Neutrophil (primary cell): ENCODE measurements around the gene NFYA.

ENCODE experiments used
- H3K27ac ChIP-seq: fragments of 200-600 bp; sonication (generic); 2 replicates; pipeline ENCODE4 v1.5.1; 2016; ENCODE audit warnings: mild to moderate bottlenecking, moderate library complexity
- H3K27me3 ChIP-seq: fragments of 200-600 bp; sonication (generic); 2 replicates; pipeline ENCODE4 v1.6.0; 2016; ENCODE audit warnings: mild to moderate bottlenecking
- H3K36me3 ChIP-seq: fragments of 200-600 bp; sonication (generic); 2 replicates; pipeline ENCODE4 v1.5.1; 2017
- H3K4me1 ChIP-seq, 2 experiments: fragments of 200-600 bp in 1 of 2; sonication (generic) in 1 of 2; 1 replicate in 1 of 2; 2 replicates in 1 of 2; pipeline versions ENCODE4 v1.5.1 to v1.6.1; 2013 to 2016; ENCODE audit warnings: low read depth in 1 of 2, low read length in 1 of 2, mild to moderate bottlenecking in 1 of 2, moderate library complexity in 1 of 2; ENCODE audit not compliant: control insufficient read depth in 1 of 2, insufficient read depth in 1 of 2
- H3K4me3 ChIP-seq, 2 experiments: fragments of 200-600 bp in 1 of 2; sonication (generic) in 1 of 2; 1 replicate in 1 of 2; 2 replicates in 1 of 2; pipeline ENCODE4 v1.5.1; 2013 to 2016; ENCODE audit warnings: low read depth in 1 of 2, low read length in 1 of 2, mild to moderate bottlenecking in 1 of 2, moderate library complexity in 1 of 2
- H3K9me3 ChIP-seq: fragments of 200-600 bp; sonication (generic); 2 replicates; pipeline ENCODE4 v1.5.1; 2016
- CTCF ChIP-seq: fragments of 200-600 bp; sonication (generic); IDR thresholded peaks from 2 replicates; pipeline ENCODE4 v1.5.1; 2016; ENCODE audit warnings: antibody characterized with exemption

Gene NFYA

GRCh38 chr6:41037107-41037900 lies 35.5 kb upstream of the NFYA start:
- no peak overlapping the region for H3K4me3 ChIP-seq
- no peak for TF ChIP-seq CTCF
- H3K9me3 ChIP-seq, result no peaks in the 10 kb centered on the region
- H3K4me1 ChIP-seq, result no peaks in the 10 kb centered on the region
- no peaks in the 10 kb centered on the region for H3K27me3 ChIP-seq
- H3K27ac ChIP-seq, result no peak overlapping the region
- H3K36me3 ChIP-seq, result no peaks in the 10 kb centered on the region

- Histone ChIP-seq H3K27ac (no peak overlapping the region), H3K36me3 (no peaks in the 10 kb centered on the region), H3K4me3 (no peak overlapping the region), H3K9me3 (no peaks in the 10 kb centered on the region), H3K27me3 (no peaks in the 10 kb centered on the region), H3K4me1 (no peaks in the 10 kb centered on the region)
- no peak for TF ChIP-seq CTCF
Measured at GRCh38 chr6:41038205-41038604, 34.6 kb upstream of the NFYA start.

- no peak within 1 kb of the TSS for H3K27ac ChIP-seq
- H3K9me3 ChIP-seq, result no peaks in the 10 kb centered on the region
- no peak within 1 kb of the TSS for H3K4me3 ChIP-seq
- H3K36me3 ChIP-seq, result no peaks in the 10 kb centered on the region
- H3K27me3 ChIP-seq, result no peaks in the 10 kb centered on the region
- H3K4me1 ChIP-seq, result no peaks in the 10 kb centered on the region
- TF ChIP-seq CTCF, result peak; percentile 42
Measured at GRCh38 chr6:41039060-41039998, 33.4 kb upstream of the NFYA start, which contains the start of gene UNC5CL. Gene UNC5CL (minus strand): TSS chr6:41039221. CDS start chr6:41035074, 4,147 bp downstream.

GRCh38 chr6:41040101-41040939 lies 32.5 kb upstream of the NFYA start:
- Histone ChIP-seq H3K27ac (no peak overlapping the region), H3K9me3 (no peaks in the 10 kb centered on the region), H3K27me3 (no peaks in the 10 kb centered on the region), H3K4me3 (no peak overlapping the region), H3K4me1 (no peaks in the 10 kb centered on the region), H3K36me3 (no peaks in the 10 kb centered on the region)
- TF ChIP-seq CTCF, result no peak

GRCh38 chr6:41040940-41041536 lies 31.7 kb upstream of the NFYA start:
- no peaks in the 10 kb centered on the region for H3K9me3 ChIP-seq
- no peaks in the 10 kb centered on the region for H3K36me3 ChIP-seq
- no peak for TF ChIP-seq CTCF

More at GRCh38 chr6:41040940-41041536, 31.7 kb upstream of the NFYA start:
- Histone ChIP-seq H3K27ac (no peak overlapping the region), H3K4me3 (no peak overlapping the region), H3K4me1 (no peaks in the 10 kb centered on the region), H3K27me3 (no peaks in the 10 kb centered on the region)
